GM15510 (cell line): ENCODE results near the gene EPC1.

Source experiments
- POLR2A ChIP-seq: IDR thresholded peaks from 3 replicates; pipeline ENCODE4 v1.6.1; 2011; ENCODE audit warnings: borderline replicate concordance; ENCODE audit not compliant: insufficient read length; ENCODE audit errors: extremely low read depth

Gene EPC1, protein sequence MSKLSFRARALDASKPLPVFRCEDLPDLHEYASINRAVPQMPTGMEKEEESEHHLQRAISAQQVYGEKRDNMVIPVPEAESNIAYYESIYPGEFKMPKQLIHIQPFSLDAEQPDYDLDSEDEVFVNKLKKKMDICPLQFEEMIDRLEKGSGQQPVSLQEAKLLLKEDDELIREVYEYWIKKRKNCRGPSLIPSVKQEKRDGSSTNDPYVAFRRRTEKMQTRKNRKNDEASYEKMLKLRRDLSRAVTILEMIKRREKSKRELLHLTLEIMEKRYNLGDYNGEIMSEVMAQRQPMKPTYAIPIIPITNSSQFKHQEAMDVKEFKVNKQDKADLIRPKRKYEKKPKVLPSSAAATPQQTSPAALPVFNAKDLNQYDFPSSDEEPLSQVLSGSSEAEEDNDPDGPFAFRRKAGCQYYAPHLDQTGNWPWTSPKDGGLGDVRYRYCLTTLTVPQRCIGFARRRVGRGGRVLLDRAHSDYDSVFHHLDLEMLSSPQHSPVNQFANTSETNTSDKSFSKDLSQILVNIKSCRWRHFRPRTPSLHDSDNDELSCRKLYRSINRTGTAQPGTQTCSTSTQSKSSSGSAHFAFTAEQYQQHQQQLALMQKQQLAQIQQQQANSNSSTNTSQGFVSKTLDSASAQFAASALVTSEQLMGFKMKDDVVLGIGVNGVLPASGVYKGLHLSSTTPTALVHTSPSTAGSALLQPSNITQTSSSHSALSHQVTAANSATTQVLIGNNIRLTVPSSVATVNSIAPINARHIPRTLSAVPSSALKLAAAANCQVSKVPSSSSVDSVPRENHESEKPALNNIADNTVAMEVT

DNA sequence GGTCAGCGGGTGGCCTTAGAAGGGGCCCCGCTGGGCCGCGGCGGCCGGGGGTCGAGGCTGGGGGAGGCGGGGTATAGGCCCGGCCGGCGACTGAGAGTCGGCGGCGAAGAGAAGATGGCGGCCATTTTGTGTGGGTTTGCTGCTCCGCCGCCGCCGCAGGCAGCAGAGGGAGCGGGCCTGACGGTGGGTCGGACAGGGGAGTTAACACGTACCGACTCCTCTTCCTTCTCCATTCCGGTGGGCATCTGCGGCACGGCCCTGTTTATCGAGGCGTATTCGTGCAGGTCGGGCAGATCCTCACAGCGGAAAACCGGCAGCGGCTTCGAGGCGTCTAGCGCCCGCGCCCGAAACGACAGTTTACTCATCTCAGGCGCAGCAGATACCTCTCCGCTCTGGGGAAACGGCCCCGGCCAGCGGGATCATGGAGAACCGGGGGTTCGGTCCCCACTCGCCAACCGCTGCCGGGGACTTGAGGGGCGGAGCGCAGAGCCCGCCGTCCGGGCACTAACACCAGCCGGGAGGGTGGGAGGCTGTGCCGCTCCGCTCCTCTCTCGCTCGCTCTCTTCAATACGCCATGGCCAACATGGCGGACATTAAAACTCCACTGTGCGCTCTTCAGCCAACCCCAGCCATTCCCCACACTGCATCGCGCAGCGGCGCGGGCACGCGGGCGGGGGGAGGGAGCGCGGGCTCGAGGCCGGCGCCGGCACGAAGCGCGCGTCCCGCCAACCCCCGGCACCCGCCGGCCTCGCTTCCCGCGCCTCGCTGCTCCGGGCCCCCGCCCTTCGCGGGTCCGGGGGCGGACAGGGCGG lies at the start of gene EPC1:
Gene EPC1 (minus strand): TSS at position 608 of the 812 bp plus-strand sequence. CDS start 243 bp downstream, at position 365.
- peak; percentile 92 for TF ChIP-seq POLR2A

- no peak for TF ChIP-seq POLR2A
Observed at GRCh38 chr10:32393911-32394310, 47.0 kb upstream of the EPC1 start.

DNA sequence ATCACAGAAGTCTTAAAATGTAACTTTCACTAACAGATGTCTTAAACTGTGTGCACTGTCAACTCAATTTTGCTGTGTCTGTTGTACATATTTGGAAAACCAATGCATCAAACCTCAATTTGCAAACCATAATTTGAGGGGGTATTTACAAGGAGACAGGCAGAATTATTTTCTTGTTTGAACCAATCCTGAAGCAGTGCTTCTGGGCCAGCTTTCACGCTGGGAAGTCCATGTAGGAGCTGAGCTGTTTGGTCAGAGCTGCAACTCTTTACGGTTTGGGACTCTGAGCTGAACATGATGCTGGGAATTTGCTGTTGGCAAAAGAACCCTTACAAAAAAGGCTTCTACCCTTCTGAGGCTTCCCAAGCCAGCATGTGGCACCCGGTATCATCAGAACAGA lies 43.2 kb upstream of the EPC1 start:
- TF ChIP-seq POLR2A, result no peak

DNA sequence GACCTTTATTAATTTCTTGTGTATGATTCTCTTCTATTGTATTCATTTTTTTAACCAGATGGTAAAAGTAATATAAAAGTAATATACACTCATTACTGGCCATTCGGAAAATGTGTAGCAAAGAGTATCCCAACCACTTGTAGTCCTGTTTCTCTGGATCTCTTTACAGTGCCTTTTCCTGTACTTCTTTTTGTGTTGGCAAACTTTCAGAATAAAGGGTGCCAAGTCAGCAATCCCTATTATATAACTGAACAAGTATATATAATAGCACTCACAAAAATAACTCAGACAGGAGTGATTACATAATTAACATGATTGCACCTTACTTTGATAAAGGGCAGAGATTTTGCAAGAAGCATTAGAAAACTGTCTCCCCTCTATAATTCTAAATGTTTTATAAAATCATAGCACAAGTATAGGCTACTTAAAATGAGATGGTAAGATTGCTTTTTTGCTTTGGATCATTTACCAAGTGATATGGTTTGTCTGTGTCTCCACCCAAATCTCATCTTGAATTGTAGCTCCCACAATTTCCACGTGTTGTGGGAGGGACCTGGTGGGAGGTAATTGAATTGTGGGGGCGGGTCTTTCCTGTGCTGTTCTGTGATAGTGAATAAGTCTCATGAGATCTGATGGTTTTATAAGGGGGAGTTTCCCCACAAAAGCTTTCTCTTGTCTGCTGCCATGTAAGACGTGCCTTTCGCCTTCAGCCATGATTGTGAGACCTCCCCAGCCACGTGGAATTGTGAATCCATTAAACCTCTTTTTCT lies 41.5 kb upstream of the EPC1 start:
- TF ChIP-seq POLR2A, result no peak

- no peak for TF ChIP-seq POLR2A
Observed at GRCh38 chr10:32386623-32387260, 39.8 kb upstream of the EPC1 start.

DNA sequence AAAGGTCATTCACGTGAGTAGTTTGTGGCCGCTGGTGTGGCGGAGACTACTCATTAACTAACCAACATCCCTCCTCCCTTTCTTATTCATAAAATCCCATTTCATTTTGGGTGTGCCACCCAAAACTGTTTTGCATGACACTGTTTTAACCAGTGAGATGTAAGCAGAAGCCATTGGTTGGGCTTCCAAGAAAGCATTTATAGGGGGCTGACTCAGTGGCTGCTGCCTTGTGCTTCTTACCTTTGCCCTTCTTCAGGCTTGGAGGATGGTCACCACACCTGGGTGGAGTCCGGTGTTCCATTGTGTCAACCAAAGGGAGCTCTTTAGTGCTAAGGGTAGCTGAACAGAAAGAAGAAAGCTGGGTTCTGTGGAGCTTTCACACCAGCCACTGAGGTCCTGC lies 37.2 kb upstream of the EPC1 start:
- TF ChIP-seq POLR2A, result no peak

DNA sequence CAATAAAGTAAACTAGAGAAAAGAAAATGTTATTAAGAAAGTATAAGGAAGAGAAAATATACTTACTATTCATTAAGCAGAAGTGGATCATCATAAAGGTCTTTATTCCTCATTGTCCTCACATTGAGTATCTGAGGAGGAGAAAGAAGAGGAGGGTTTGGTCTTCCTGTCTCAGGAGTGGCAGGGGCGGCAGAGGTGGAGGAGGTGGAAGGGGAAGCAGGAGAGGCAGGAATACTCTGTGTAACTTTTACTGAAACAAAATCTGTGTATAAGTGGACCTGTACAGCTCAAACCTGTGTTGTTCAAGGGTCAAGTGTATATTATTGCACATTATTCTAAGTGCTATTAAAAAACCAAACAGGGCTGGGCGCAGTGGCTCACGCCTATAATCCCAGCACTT lies 34.2 kb upstream of the EPC1 start:
- TF ChIP-seq POLR2A, result no peak

DNA sequence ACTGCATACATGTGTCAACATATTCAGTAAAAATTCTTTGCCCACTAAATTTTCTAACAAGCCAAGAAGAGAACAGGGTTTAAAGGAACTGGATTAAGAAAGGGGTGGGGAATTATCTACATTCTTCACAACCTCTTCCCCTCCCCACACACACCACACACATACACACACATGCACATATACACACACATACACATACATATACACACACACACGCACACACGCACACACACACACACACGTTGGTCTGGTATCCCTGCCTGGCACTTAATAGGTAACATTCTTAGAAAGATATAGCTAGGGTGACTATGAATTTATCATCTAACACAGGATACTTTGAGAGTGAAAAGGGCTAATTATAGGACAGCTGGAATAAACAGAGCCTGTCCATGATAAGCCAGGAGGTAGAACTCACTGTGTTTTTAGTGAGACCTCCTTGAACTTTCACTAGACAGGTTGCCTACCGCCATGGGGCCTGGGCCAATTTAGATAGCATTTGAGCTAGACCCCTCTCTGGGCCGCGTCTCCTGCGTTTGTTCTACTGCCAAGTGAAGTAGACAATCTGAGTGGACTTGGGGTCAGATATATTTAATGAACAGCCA lies 33.1 kb upstream of the EPC1 start:
- TF ChIP-seq POLR2A, result no peak

- TF ChIP-seq POLR2A, result no peak
Observed at GRCh38 chr10:32379318-32379949, 32.5 kb upstream of the EPC1 start.

- peak; percentile 62 for TF ChIP-seq POLR2A
Observed at GRCh38 chr10:32378363-32379317, 31.7 kb upstream of the EPC1 start.

GRCh38 chr10:32377458-32378259 lies 30.7 kb upstream of the EPC1 start:
- TF ChIP-seq POLR2A, result no peak
